NB4 (cell line): ENCODE measurements around the gene PALMD.

Experiments
- DNase-seq: peaks from one replicate; pipeline ENCODE4 v3.0.0; 2010; ENCODE audit warnings: low read depth
- H3K4me3 ChIP-seq: one replicate; pipeline ENCODE4 v1.5.1; 2011; ENCODE audit warnings: mild to moderate bottlenecking, low read depth, low read length, moderate library complexity
- MYC ChIP-seq: IDR thresholded peaks from 2 replicates; pipeline ENCODE4 v1.6.1; 2011; ENCODE audit warnings: low read depth, low read length
- POLR2A ChIP-seq: IDR thresholded peaks from 2 replicates; pipeline ENCODE4 v1.6.1; 2011; ENCODE audit warnings: mild to moderate bottlenecking; ENCODE audit not compliant: insufficient read length; ENCODE audit errors: extremely low read depth
- TF ChIP-seq, protein P1 (sequence below): IDR thresholded peaks from 2 replicates; pipeline ENCODE4 v1.6.1; 2011; ENCODE audit warnings: low read depth, low read length
- TF ChIP-seq, protein P2 (sequence below): IDR thresholded peaks from one replicate; pipeline ENCODE4 v1.5.1; 2012; ENCODE audit warnings: low read depth, low read length

Gene PALMD, protein sequence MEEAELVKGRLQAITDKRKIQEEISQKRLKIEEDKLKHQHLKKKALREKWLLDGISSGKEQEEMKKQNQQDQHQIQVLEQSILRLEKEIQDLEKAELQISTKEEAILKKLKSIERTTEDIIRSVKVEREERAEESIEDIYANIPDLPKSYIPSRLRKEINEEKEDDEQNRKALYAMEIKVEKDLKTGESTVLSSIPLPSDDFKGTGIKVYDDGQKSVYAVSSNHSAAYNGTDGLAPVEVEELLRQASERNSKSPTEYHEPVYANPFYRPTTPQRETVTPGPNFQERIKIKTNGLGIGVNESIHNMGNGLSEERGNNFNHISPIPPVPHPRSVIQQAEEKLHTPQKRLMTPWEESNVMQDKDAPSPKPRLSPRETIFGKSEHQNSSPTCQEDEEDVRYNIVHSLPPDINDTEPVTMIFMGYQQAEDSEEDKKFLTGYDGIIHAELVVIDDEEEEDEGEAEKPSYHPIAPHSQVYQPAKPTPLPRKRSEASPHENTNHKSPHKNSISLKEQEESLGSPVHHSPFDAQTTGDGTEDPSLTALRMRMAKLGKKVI

DNA sequence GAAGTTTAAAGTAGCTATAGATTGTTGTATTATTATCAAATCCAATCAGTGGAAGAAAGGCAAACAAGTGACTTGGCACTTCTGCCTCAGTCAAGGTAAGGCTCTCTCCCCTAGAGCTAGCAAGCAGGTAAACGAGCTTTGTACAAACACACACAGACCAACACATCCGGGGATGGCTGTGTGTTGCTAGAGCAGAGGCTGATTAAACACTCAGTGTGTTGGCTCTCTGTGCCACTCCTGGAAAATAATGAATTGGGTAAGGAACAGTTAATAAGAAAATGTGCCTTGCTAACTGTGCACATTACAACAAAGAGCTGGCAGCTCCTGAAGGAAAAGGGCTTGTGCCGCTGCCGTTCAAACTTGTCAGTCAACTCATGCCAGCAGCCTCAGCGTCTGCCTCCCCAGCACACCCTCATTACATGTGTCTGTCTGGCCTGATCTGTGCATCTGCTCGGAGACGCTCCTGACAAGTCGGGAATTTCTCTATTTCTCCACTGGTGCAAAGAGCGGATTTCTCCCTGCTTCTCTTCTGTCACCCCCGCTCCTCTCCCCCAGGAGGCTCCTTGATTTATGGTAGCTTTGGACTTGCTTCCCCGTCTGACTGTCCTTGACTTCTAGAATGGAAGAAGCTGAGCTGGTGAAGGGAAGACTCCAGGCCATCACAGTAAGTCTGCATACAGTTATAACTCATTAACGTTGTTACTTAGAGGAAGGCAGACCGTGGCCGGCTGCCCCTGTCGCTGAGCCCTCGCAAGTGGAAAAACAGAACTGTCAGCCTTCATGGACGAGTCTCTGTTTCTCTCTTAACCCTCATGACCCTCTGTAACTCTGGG lies at the start of gene PALMD:
TSS of gene PALMD (plus strand) at position 415 of the 833 bp plus-strand sequence. CDS start at position 620, 205 bp downstream.
- no peak within 1 kb of the TSS for H3K4me3 ChIP-seq
- no peak for DNase-seq
- TF ChIP-seq MYC (no peak), POLR2A (no peak)
- TF ChIP-seq, protein P1, sequence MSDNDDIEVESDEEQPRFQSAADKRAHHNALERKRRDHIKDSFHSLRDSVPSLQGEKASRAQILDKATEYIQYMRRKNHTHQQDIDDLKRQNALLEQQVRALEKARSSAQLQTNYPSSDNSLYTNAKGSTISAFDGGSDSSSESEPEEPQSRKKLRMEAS: no peak
- TF ChIP-seq, protein P2, sequence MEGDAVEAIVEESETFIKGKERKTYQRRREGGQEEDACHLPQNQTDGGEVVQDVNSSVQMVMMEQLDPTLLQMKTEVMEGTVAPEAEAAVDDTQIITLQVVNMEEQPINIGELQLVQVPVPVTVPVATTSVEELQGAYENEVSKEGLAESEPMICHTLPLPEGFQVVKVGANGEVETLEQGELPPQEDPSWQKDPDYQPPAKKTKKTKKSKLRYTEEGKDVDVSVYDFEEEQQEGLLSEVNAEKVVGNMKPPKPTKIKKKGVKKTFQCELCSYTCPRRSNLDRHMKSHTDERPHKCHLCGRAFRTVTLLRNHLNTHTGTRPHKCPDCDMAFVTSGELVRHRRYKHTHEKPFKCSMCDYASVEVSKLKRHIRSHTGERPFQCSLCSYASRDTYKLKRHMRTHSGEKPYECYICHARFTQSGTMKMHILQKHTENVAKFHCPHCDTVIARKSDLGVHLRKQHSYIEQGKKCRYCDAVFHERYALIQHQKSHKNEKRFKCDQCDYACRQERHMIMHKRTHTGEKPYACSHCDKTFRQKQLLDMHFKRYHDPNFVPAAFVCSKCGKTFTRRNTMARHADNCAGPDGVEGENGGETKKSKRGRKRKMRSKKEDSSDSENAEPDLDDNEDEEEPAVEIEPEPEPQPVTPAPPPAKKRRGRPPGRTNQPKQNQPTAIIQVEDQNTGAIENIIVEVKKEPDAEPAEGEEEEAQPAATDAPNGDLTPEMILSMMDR: no peak

DNA sequence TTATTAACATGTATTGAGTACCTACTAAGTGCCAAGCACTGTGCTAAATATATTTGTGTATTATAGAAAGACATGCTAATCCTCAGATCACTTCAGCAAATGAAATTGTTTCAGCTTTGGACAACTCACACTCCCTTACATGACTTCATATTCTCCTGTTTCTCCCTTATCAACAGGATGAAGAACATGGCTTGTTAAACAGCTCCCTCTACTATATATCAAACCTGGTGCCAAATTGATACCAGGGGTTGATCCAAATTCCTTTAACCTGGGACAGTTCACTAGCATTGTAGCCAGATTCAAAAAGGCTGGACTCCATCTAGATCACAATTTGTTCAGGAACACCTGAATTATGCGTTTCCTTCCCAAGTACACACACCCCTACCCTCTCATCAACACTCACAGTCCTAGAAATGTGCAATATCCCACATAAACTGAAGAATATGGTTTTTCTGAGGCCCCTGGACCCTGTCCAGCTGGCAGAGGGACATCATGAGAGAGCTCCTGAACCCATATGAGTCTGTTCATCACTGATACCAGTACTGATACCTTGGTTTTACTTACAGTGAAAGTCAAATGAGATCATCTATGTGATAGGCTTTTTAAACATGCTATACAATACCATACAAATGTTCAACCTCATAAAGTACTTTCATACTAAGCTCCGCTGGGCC lies 47.0 kb upstream of the PALMD start:
- H3K4me3 ChIP-seq: no peak overlapping the region
- TF ChIP-seq POLR2A (no peak), MYC (no peak)
- TF ChIP-seq, protein P1: no peak
- TF ChIP-seq, protein P2: no peak
- DNase-seq: no peak

DNA sequence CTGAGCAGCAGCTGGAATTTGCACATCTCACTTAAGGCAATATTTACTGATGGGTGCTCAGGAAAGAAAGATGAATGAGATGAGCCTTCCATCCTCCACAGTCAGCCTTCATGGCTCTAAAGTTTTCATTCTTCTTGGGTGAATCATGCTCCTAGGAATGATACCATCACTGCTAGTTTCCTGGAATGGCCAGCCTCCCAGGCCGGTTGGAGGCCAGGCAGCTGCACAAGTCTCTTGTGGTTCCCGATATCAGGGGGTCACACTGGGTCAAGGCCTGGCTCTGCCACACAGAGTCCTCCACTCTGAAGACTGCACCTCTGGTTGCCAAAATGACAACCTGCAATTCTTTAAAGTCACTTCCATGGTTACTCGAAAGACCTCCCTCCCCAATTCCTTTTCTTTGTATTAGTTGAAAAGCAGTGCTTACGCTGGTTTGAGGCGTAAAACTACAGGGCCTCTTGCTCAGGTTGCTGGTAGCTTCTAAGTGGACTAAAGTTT lies 46.2 kb upstream of the PALMD start:
- no peak for DNase-seq
- TF ChIP-seq, protein P2: no peak
- TF ChIP-seq MYC: no peak
- TF ChIP-seq POLR2A: no peak
- TF ChIP-seq, protein P1: no peak
- no peak overlapping the region for H3K4me3 ChIP-seq

DNA sequence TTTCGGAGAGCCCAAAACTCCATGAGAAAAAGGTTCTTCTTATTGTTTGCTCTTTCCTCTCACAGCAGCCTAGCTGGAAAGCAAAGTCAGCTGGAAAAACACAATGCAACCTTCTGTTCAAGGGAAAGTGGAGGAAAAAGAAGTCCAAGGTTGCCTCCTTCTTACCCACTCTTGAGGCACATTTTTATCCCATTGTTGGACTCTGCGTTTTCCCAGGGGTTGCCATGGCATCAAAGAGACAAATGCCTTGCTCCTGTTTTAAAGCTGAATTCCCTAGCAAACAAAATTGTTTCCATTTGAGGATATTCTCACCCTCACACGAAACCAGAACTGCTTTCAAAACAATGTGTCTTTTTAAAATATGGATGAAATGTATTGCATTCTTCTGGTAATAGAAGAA lies 45.1 kb upstream of the PALMD start:
- no peak overlapping the region for H3K4me3 ChIP-seq
- TF ChIP-seq, protein P1: no peak
- TF ChIP-seq MYC (no peak), POLR2A (no peak)
- TF ChIP-seq, protein P2: no peak
- no peak for DNase-seq

DNA sequence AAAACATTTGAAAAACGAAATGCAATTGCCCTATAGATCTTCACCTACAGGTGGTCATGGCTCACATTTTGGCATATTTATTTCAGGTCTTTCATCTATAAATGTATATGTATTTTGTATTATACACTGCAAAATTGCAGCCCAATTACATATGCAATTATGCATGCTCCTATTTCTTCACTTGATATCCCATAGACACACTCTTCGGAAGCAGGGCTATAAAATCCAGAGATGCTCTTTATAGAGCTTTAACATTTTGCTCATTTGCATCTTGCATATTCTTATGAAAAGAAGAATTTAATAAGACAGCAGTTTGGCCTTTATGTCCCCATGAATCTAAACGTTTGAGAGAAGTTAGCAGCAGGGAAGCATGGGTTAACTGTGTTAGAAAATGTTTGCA lies 44.7 kb upstream of the PALMD start:
- no peak overlapping the region for H3K4me3 ChIP-seq
- DNase-seq: no peak
- TF ChIP-seq, protein P1: no peak
- TF ChIP-seq MYC: no peak
- no peak for TF ChIP-seq POLR2A
- TF ChIP-seq, protein P2: no peak
